Chondrocyte (in vitro differentiated cells): ENCODE results near the gene ATG13. TPM values are rescaled to one million over a fixed set of nuclear protein-coding genes. Genes with fewer than 3 reads are reported as not detected.

ENCODE experiments used
- DNase-seq: peaks from one replicate; pipeline ENCODE4 v3.0.0; 2021; ENCODE audit warnings: mixed read lengths, low spot score
- H3K27ac Mint-ChIP-seq: one replicate; pipeline ENCODE4 v1.8.0; 2021; ENCODE audit warnings: mild to moderate bottlenecking, moderate library complexity, mixed read lengths; ENCODE audit not compliant: unreplicated experiment
- H3K27me3 Mint-ChIP-seq: 2 replicates; pipeline ENCODE4 v1.8.0; 2021; ENCODE audit warnings: low read depth, mixed read lengths
- H3K36me3 Mint-ChIP-seq: 2 replicates; pipeline ENCODE4 v1.8.0; 2021; ENCODE audit warnings: low read depth, mixed read lengths
- H3K4me1 Mint-ChIP-seq: 2 replicates; pipeline ENCODE4 v1.8.0; 2021; ENCODE audit warnings: low read depth, mild to moderate bottlenecking, mixed read lengths
- H3K4me3 Mint-ChIP-seq: one replicate; pipeline ENCODE4 v1.8.0; 2021; ENCODE audit warnings: mild to moderate bottlenecking, moderate library complexity, mixed read lengths; ENCODE audit not compliant: unreplicated experiment
- H3K9me3 Mint-ChIP-seq: 2 replicates; pipeline ENCODE4 v1.8.0; 2021; ENCODE audit warnings: low read depth, mixed read lengths
- CTCF ChIP-seq: fragments of 200-600 bp; sonication (generic); IDR thresholded peaks from 2 replicates; pipeline ENCODE4 v1.5.0; 2021; ENCODE audit warnings: antibody characterized with exemption, mild to moderate bottlenecking, moderate library complexity
- total RNA-seq: library from RNA; stranded (reverse); gene quantifications from 3 replicates; pipeline ENCODE4 v1.2.1, GENCODE V29; 2021

The ATG13 gene
- total RNA-seq, 1 donor from 2014 or later, result 67.1 TPM

- H3K9me3 Mint-ChIP-seq, result no peaks in the 10 kb centered on the region
- no peak for TF ChIP-seq CTCF
- DNase-seq, result no peak
- H3K4me3 Mint-ChIP-seq, result no peak overlapping the region
- no peaks in the 10 kb centered on the region for H3K36me3 Mint-ChIP-seq
- H3K27ac Mint-ChIP-seq, result no peak overlapping the region
- H3K4me1 Mint-ChIP-seq, result peaks cover 36% of the 10 kb centered on the region
- no peaks in the 10 kb centered on the region for H3K27me3 Mint-ChIP-seq
These were observed 22.6 kb upstream of the ATG13 start for GRCh38 chr11:46594785-46595184.

DNA sequence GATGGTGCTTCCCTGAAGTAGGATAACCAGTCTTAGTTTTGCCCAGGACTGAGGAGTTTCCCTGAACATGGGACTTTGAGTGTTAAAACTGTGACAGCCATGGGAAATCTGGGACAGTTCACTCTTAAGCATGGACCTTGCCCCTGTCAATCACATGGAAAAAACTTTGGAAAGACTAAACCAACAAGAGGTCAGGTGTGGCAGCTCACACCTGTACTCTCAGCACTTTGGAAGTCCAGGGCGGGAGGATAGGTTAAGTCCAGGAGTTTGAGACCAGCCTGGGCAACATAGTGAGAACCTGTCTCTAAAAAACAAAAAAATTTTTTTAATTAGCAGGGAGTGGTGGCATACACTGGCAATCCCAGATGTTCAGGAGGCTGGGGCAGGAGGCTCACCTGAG is 20.2 kb upstream of the ATG13 start:
- no peaks in the 10 kb centered on the region for H3K9me3 Mint-ChIP-seq
- no peak for TF ChIP-seq CTCF
- DNase-seq, result no peak
- no peak overlapping the region for H3K27ac Mint-ChIP-seq
- peaks cover 18% of the 10 kb centered on the region for H3K4me1 Mint-ChIP-seq
- no peaks in the 10 kb centered on the region for H3K27me3 Mint-ChIP-seq
- H3K4me3 Mint-ChIP-seq, result no peak overlapping the region
- no peaks in the 10 kb centered on the region for H3K36me3 Mint-ChIP-seq

GRCh38 chr11:46597609-46598219 is 19.6 kb upstream of the ATG13 start:
- Mint-ChIP-seq H3K27ac (no peak overlapping the region), H3K4me3 (no peak overlapping the region), H3K36me3 (peaks cover 1% of the 10 kb centered on the region), H3K4me1 (peaks cover 12% of the 10 kb centered on the region), H3K9me3 (no peaks in the 10 kb centered on the region), H3K27me3 (no peaks in the 10 kb centered on the region)
- DNase-seq, result no peak
- no peak for TF ChIP-seq CTCF

GRCh38 chr11:46599340-46600193 is 17.8 kb upstream of the ATG13 start:
- TF ChIP-seq CTCF, result no peak
- Mint-ChIP-seq H3K4me3 (no peak overlapping the region), H3K36me3 (peaks cover 6% of the 10 kb centered on the region), H3K9me3 (no peaks in the 10 kb centered on the region), H3K4me1 (no peaks in the 10 kb centered on the region), H3K27me3 (no peaks in the 10 kb centered on the region), H3K27ac (no peak overlapping the region)
- DNase-seq, result no peak

- DNase-seq, result no peak
- no peak for TF ChIP-seq CTCF
- Mint-ChIP-seq H3K4me3 (no peak overlapping the region), H3K9me3 (no peaks in the 10 kb centered on the region), H3K27ac (no peak overlapping the region), H3K27me3 (no peaks in the 10 kb centered on the region), H3K36me3 (peaks cover 6% of the 10 kb centered on the region), H3K4me1 (no peaks in the 10 kb centered on the region)
These were observed 17.0 kb upstream of the ATG13 start for GRCh38 chr11:46600194-46600960.
